AG08396 (cell line): Measurements from ENCODE around the gene LAMA2.
"Not testable (repeated sequence)": the region's sequence is repeated elsewhere in the genome, so short reads cannot be mapped to it uniquely, and the experiment has no call there.

Experiments used
- DNase-seq: peaks from one replicate; pipeline ENCODE4 v3.0.0; 2012; ENCODE audit warnings: low spot score, mixed read lengths

Gene LAMA2

DNA sequence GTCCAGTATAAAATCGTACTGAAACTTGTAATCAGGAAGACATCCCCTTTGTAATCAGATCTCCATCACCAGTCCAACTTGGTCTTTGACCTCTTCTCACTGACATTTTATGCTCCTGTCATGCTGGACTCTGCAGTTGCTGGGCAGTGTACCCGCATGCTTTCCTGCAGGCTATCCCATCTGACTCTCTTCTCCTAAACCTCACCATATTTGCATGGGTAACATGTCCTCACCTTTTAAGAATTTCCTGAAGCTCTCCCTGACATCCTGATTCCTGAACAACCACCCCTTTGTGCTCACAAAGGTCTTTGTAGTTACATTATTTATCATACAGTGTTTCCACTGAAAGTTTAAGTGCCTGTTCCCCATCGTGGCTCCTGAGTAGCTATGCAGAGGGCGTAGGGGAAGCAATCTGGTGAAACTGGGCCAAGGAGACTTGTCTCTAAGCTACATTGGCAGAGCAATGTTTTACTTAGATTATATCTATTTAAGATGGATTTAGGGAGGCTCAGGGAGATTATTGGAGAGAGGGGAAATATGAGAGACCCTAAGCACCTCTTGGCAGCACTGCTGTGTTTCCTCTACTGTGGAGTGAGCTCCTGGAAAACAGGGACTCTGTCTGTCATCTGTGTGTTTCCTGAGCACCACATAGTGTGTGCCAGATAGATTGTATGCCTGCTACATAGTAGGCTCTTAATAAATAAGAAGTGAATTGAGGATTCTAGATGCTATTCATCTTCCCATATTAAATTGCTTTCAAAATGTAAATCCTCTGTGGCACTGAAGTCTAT is 124.0 kb downstream of the LAMA2 start:
- DNase-seq = no peak

GRCh38 chr6:129007701-129008373 is 124.9 kb downstream of the LAMA2 start:
- DNase-seq = no peak

GRCh38 chr6:129008591-129008990 is 125.7 kb downstream of the LAMA2 start:
- DNase-seq = no peak

DNA sequence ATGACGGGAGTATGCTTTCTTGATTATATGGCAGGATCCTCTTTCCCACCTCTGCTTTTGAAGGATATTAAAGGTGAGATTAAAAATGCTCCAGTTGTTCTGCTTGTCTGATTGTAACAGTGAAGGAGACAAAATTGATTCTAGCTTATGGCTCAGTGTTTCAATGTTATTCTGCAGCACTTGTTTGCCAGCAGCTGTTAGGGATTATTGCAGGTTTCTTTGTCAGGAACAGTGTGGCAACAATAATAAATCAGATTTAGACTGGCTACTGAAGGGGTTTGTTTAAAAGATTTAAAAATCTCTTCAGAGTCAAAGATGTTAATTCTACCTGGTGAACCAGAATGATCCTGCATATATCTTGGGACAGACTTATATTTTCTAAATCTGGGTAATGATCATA is 126.9 kb downstream of the LAMA2 start:
- DNase-seq = no peak

DNA sequence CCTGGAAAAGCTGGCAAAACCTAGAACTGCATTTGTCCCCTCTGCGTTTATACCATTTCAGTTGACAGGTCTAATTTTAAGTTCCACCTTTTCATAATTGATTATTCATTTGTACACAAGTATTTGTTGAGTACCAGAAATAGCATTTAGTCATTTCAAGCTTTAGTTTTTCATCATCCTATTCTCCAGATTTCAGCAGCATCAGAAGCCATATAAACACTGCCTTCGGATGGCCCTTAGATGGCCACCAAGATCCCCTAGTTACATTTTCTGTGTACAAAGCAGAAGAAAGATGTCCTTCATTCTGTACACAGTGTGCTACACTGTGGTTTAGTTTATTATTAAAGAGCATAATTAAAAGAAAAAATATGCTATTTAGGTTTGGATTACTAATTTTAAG is 131.4 kb downstream of the LAMA2 start:
- no peak for DNase-seq

GRCh38 chr6:129015721-129016120 is 132.8 kb downstream of the LAMA2 start:
- DNase-seq = no peak

GRCh38 chr6:129016844-129017243 is 133.9 kb downstream of the LAMA2 start:
- DNase-seq = no peak

- no peak for DNase-seq
These were observed 139.1 kb downstream of the LAMA2 start for GRCh38 chr6:129022011-129022553.

DNA sequence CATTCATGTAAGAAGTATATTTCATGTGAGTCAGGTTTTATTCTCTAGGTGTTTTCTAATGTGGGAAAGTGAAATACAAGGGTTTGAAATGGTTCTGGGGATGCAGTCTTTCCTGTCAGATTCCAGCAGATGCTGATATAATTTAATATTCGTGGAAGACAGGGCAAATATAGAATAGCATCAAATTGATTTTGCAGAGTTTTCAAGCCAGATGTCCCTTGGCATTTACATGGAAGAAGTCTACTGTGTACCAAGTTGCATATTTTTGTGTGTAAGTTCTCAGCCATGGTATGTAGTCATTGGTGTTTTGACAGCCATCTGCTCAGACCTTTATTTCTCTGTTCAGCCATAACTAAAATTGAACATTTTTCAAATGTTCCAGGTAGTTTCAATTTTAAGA is 143.7 kb downstream of the LAMA2 start:
- no peak for DNase-seq

DNA sequence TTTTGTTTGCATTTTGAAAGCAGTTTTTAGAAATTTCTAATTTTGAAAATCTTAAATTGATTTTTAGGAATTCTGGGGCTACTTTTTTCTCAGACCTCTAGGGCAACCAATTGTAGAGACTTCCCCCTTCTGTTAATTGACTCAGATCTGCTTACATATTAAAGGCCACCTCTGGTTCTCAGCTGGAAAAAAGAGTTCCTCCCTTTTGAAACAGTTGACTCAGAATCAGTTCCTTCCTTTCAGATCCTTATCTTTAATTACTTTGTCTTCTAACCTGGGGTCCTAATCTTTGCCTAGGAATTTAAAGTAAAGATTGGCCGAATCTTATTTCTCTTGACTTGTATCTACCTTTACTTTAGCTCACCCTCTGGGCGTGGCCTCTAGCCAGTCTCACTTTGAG is 146.8 kb downstream of the LAMA2 start:
- DNase-seq = no peak

GRCh38 chr6:129030215-129030614 is 147.3 kb downstream of the LAMA2 start:
- no peak for DNase-seq

- DNase-seq = peak; percentile 23
These were observed 148.2 kb downstream of the LAMA2 start for GRCh38 chr6:129031051-129031599.

DNA sequence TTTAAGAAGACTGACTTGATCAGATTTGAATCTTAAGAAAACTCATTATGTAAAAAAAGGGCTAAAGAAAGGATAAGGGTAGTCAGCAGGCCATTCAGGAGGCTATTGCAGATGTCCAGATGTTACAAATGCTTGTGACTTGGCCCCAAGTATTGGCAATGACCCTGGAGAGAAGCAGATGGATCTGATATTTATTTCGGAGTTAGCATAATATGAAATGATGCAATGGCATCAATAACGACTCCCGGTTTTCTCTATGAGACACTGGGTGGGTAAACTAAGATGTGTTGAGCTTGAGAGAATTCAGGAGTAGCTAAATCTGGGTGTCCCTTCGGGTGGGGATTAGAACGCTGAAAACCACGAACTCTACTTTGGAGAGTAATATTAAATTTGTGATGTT is 149.7 kb downstream of the LAMA2 start:
- DNase-seq = no peak

DNA sequence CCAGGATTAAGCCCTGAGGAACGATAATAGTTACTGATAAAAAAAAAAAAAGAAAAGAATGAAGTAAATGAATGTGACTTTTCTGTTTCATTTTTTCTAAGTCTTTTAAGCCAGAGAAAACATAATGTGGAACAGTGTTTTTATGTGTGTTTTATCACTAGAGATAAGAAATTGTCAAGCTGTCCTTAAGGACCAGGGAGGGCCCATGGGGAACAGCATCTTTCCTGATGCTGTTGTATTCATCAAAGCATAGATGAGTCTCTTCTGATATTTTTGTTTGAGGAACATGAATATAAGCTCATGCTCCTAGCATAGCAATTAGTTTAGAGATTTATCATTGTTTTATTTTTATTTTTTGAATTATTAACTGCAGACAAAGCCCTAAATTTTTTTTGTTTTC is 150.2 kb downstream of the LAMA2 start:
- DNase-seq = no peak

DNA sequence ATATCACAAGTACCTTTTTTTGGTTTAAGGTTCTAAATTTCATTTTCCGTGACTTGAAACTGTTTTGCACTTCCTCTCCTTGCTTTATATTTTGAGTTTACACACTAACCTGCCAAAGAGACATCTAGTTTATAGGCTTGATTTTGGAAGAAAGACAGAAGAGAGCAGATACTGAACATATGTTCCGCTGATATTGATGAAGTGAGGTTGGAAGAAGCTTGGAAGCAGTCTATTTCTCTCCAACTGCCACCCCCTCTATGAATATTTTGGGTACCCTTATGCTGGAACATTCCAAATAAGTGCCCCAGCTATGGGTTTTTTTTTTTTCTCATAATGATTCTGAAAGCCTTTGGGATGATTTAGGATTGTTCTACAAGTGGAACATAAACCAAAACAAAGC is 150.6 kb downstream of the LAMA2 start:
- no peak for DNase-seq

GRCh38 chr6:129041563-129041962 is 158.6 kb downstream of the LAMA2 start:
- no peak for DNase-seq

DNA sequence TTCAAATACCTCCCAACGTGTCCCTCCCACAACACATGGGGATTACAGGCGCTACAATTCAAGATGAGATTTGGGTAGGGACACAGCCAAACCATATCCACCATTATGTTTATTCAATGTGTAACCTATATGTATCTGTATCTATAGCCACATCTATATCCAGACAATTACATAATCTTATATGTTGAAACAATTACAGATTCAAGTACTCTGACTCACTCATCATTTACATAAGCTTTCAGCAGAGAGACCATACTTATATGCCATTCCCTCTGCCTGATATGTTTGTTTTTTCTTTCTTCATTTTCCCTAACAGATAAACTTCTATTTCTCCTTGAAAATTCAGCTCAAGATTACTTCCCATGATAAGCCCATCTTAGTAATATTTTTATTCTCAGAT is 163.6 kb downstream of the LAMA2 start:
- DNase-seq = no peak

- no peak for DNase-seq
These were observed 164.9 kb downstream of the LAMA2 start for GRCh38 chr6:129047834-129048233.

DNA sequence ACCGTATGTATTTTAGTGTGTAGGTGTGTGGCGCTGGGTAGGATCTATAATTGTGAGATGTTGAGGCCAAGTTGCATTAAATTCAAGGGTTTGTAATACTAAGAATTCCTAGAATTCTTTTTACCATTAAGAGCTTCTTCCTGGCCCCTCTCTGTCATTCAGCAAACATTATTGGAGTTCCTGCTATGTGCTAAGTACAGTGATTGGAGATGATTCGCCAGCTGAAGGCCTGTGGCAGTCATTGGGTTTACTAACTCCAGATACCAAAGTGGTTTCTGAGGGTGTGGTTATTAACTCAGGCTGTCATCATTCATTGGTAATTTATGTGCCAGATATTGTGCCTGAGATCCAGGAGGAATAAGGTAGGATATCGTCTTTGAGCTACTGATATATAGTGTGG is 167.1 kb downstream of the LAMA2 start:
- peak; percentile 13 for DNase-seq

GRCh38 chr6:129053143-129053542 is 170.2 kb downstream of the LAMA2 start:
- not testable (repeated sequence) for DNase-seq

GRCh38 chr6:129055796-129056195 is 172.9 kb downstream of the LAMA2 start:
- no peak for DNase-seq

DNA sequence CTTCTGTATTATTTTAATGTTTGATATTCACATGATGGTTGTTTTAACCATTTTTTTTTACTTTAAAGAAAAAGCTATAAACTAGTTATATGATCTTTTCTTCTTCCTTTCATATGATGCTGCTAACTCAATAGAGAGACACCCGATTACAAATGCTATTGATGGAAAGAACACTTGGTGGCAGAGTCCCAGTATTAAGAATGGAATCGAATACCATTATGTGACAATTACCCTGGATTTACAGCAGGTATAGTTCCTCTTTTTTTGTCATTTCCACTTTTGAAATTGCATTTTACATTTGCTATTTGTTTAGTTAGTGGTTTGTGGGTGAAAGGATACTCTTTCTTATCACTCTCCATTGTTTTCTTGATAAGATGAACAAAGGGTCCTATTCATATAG is 176.7 kb downstream of the LAMA2 start:
- no peak for DNase-seq

DNA sequence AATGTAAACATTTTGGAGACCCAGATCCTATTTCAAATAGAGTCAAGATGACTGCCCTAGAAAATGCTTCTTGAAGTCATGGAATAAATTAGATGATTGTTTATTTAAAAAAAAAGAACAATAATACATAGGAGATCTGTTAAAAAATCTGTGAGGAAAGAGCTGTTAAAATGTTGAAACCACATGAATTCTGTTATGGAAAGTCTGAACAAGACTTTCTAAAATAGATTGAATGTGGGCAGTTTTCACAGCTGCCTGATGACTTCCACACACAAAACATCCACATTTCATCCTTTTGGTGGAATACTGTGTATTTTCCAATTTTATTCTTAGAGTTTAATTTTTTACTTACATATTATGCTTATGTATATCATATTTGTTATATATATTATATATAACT is 186.1 kb downstream of the LAMA2 start:
- no peak for DNase-seq
